Common myeloid progenitor, CD34-positive (primary cell): ENCODE measurements around the gene MYORG.

Experiments
- CTCF ChIA-PET: fragments of 350-600 bp; sonication (Branson Sonifier 250); formaldehyde crosslinking; loops from one replicate; lab custom pipeline; 2021; ENCODE audit warnings: antibody characterized with exemption; lab: Charles Lee
- POLR2A ChIA-PET: fragments of 350-600 bp; sonication (Branson Sonifier 250); formaldehyde crosslinking; loops from one replicate; lab custom pipeline; 2021; ENCODE audit warnings: antibody characterized with exemption; lab: Charles Lee
- DNase-seq, 3 donors: peaks; one replicate each; pipeline versions ENCODE4 v3.0.0 to v3.0.0-alpha.2; 2013
- H3K27ac ChIP-seq, 2 experiments: 1 replicate in 1 of 2; 2 replicates in 1 of 2; pipeline ENCODE4 v1.7.0; 2013; ENCODE audit warnings: inconsistent platforms in 2 of 2, low read length in 2 of 2, mild to moderate bottlenecking in 2 of 2, low read depth in 1 of 2, moderate library complexity in 1 of 2; ENCODE audit not compliant: severe bottlenecking in 2 of 2, insufficient read depth in 1 of 2, poor library complexity in 1 of 2
- H3K27me3 ChIP-seq, 5 experiments: replicated peaks in 2 of 5; 1 replicate in 3 of 5; 2 replicates in 2 of 5; pipeline versions ENCODE4 v1.6.1 to v1.7.0; 2013; ENCODE audit warnings: low read length in 4 of 5, mild to moderate bottlenecking in 2 of 5, moderate library complexity in 2 of 5, inconsistent platforms in 1 of 5; ENCODE audit not compliant: insufficient read depth in 5 of 5, control insufficient read depth in 4 of 5
- H3K36me3 ChIP-seq, 4 experiments: 1 replicate in 2 of 4; 2 replicates in 2 of 4; pipeline versions ENCODE4 v1.6.1 to v1.7.0; 2013; ENCODE audit warnings: low read length in 3 of 4, control low read depth in 1 of 4, mild to moderate bottlenecking in 1 of 4; ENCODE audit not compliant: control insufficient read depth in 4 of 4, insufficient read depth in 4 of 4
- H3K4me1 ChIP-seq, 4 experiments: 1 replicate in 3 of 4; 2 replicates in 1 of 4; pipeline versions ENCODE4 v1.6.1 to v1.7.1; 2013; ENCODE audit warnings: low read length in 3 of 4, mild to moderate bottlenecking in 3 of 4, control low read depth in 1 of 4, inconsistent platforms in 1 of 4, moderate library complexity in 1 of 4; ENCODE audit not compliant: control insufficient read depth in 4 of 4, insufficient read depth in 4 of 4; ENCODE audit errors: control extremely low read depth in 1 of 4
- H3K4me3 ChIP-seq, 7 experiments: 1 replicate in 4 of 7; 2 replicates in 3 of 7; pipeline versions ENCODE4 v1.5.1 to v1.7.0; 2013; ENCODE audit warnings: mild to moderate bottlenecking in 7 of 7, low read length in 6 of 7, moderate library complexity in 6 of 7, inconsistent platforms in 2 of 7, low read depth in 2 of 7, control low read depth in 1 of 7; ENCODE audit not compliant: insufficient read depth in 4 of 7, control insufficient read depth in 1 of 7; ENCODE audit errors: extremely low read depth in 1 of 7
- H3K9me3 ChIP-seq, 5 experiments: 1 replicate in 4 of 5; 2 replicates in 1 of 5; pipeline versions ENCODE4 v1.6.1 to v1.7.1; 2013; ENCODE audit warnings: low read length in 4 of 5, mild to moderate bottlenecking in 2 of 5, inconsistent platforms in 1 of 5, low read depth in 1 of 5, moderate library complexity in 1 of 5; ENCODE audit not compliant: control insufficient read depth in 4 of 5, insufficient read depth in 2 of 5; ENCODE audit errors: control extremely low read depth in 1 of 5
- WGBS: methylation state at CpG from one replicate; pipeline ENCODE4 v1.1.5; 2013; ENCODE audit not compliant: insufficient coverage; 5-methylcytosine and 5-hydroxymethylcytosine counted together

MYORG gene

GRCh38 chr9:34380511-34381315 is 4.0 kb upstream of the MYORG start:
- CTCF ChIA-PET: interaction anchor here (1.0 to 10.1 kb wide), 7 partner anchors 7 to 275 kb away, joined by 3 to 216 read pairs (median 12); no protein-coding TSS in a partner anchor
- POLR2A ChIA-PET: no interaction called here
- no peaks in the 10 kb centered on the region for H3K9me3 ChIP-seq
- peaks cover 0 to 16% (median 8%) of the 10 kb centered on the region in 5 experiments for H3K27me3 ChIP-seq
- H3K4me1 ChIP-seq: peaks cover 0 to 36% (median 32%) of the 10 kb centered on the region in 4 experiments
- H3K36me3 ChIP-seq: no peaks in the 10 kb centered on the region
- H3K4me3 ChIP-seq: peak overlapping the region; percentile 10 to 89 (median 68)
- WGBS: 1% methylated on average over 45 of the region's 59 CpGs
- peak; percentile 76 to 85 (median 84) for DNase-seq
- no peak overlapping the region for H3K27ac ChIP-seq

- ChIA-PET CTCF (interaction anchor here (1.0 to 10.1 kb wide), 9 partner anchors 8 to 275 kb away, joined by 3 to 216 read pairs (median 5); no protein-coding TSS in a partner anchor), POLR2A (no interaction called here)
- H3K36me3 ChIP-seq: no peaks in the 10 kb centered on the region
- peak in 2 of 3 donors; percentile 34 to 41 for DNase-seq
- H3K27me3 ChIP-seq: peaks cover 0 to 16% (median 8%) of the 10 kb centered on the region in 5 experiments
- H3K9me3 ChIP-seq: no peaks in the 10 kb centered on the region
- peak overlapping the region; percentile 35 to 89 (median 68) for H3K4me3 ChIP-seq
- 4% methylated on average over 24 of the region's 24 CpGs for WGBS
- H3K4me1 ChIP-seq: peaks cover 0 to 42% (median 34%) of the 10 kb centered on the region in 4 experiments
- H3K27ac ChIP-seq: no peak overlapping the region
Measured at GRCh38 chr9:34380034-34380510, 3.4 kb upstream of the MYORG start.

- CTCF ChIA-PET: interaction anchor here (1.0 to 10.1 kb wide), 13 partner anchors 9 to 274 kb away, joined by 3 to 216 read pairs (median 5); no protein-coding TSS in a partner anchor
Measured at GRCh38 chr9:34379334-34380033, 2.8 kb upstream of the MYORG start.

GRCh38 chr9:34378376-34379060 is 1.8 kb upstream of the MYORG start:
- ChIA-PET POLR2A (no interaction called here), CTCF (interaction anchor here (0.6 to 10.1 kb wide), 15 partner anchors 8 to 273 kb away, joined by 3 to 216 read pairs (median 4); no protein-coding TSS in a partner anchor)
- no peak for DNase-seq
- H3K9me3 ChIP-seq: no peaks in the 10 kb centered on the region
- H3K27me3 ChIP-seq: peaks cover 0 to 16% (median 8%) of the 10 kb centered on the region in 5 experiments
- WGBS: 93% methylated on average over 3 of the region's 3 CpGs
- no peak overlapping the region for H3K4me3 ChIP-seq
- no peak overlapping the region for H3K27ac ChIP-seq
- peaks cover 0 to 43% (median 34%) of the 10 kb centered on the region in 4 experiments for H3K4me1 ChIP-seq
- H3K36me3 ChIP-seq: no peaks in the 10 kb centered on the region

More at GRCh38 chr9:34379334-34380033, 2.8 kb upstream of the MYORG start:
- peak; percentile 86 to 89 (median 87) for DNase-seq
- POLR2A ChIA-PET: no interaction called here
- Histone ChIP-seq H3K36me3 (no peaks in the 10 kb centered on the region), H3K9me3 (no peaks in the 10 kb centered on the region), H3K27me3 (peaks cover 0 to 16% (median 8%) of the 10 kb centered on the region in 5 experiments), H3K4me3 (peak overlapping the region; percentile 35 to 89 (median 68)), H3K27ac (no peak overlapping the region), H3K4me1 (peaks cover 0 to 43% (median 34%) of the 10 kb centered on the region in 4 experiments)
- 0% methylated on average over 20 of the region's 35 CpGs for WGBS

GRCh38 chr9:34377404-34377746 is 677 bp upstream of the MYORG start:
- ChIA-PET CTCF (interaction anchor here (1.1 to 10.1 kb wide), 9 partner anchors 11 to 125 kb away, joined by 3 to 216 read pairs (median 5); no protein-coding TSS in a partner anchor), POLR2A (interaction anchor here (0.8 to 1.1 kb wide), 2 partner anchors 38 to 45 kb away, joined by 3 to 4 read pairs; no protein-coding TSS in a partner anchor)
- peaks cover 0 to 43% (median 34%) of the 10 kb centered on the region in 4 experiments for H3K4me1 ChIP-seq
- 0% methylated on average over 18 of the region's 21 CpGs for WGBS
- H3K9me3 ChIP-seq: peaks cover 0 to under 1% (median 0%) of the 10 kb centered on the region in 5 experiments
- H3K36me3 ChIP-seq: no peaks in the 10 kb centered on the region
- peaks cover 0 to 11% (median 8%) of the 10 kb centered on the region in 5 experiments for H3K27me3 ChIP-seq
- DNase-seq: peak in 2 of 3 donors; percentile 50 to 64
- H3K27ac ChIP-seq: no peak overlapping the region
- H3K4me3 ChIP-seq: peak overlapping the region; percentile 43 to 96 (median 78)

- Histone ChIP-seq H3K9me3 (peaks cover 0 to 14% (median 4%) of the 10 kb centered on the region in 5 experiments), H3K4me1 (peaks cover 0 to 37% (median 34%) of the 10 kb centered on the region in 4 experiments), H3K27ac (no peak overlapping the region), H3K4me3 (peak overlapping the region; percentile 43 to 96 (median 78)), H3K36me3 (peaks cover 0 to 12% (median 7%) of the 10 kb centered on the region in 4 experiments), H3K27me3 (peaks cover 0 to 8% (median 0%) of the 10 kb centered on the region in 5 experiments)
- ChIA-PET POLR2A (no interaction called here), CTCF (interaction anchor here (0.9 to 10.1 kb wide), 5 partner anchors 11 to 231 kb away, joined by 3 to 216 read pairs (median 5); no protein-coding TSS in a partner anchor)
- peak; percentile 53 to 90 (median 89) for DNase-seq
- WGBS: 4% methylated on average over 15 of the region's 22 CpGs
Measured at GRCh38 chr9:34375901-34376595, 650 bp downstream of the MYORG start.
